Activated naive CD8-positive, alpha-beta T cell treated with anti-CD3 and anti-CD28 coated beads, Interleukin-2, amount 50 U/mL, for 16 hours (primary cell): ENCODE data around the gene GALNTL6.
"Not testable (repeated sequence)": the region's sequence is repeated elsewhere in the genome, so short reads cannot be mapped to it uniquely, and the experiment has no call there.

Source experiments
- DNase-seq: peaks from one replicate; pipeline ENCODE4 v3.0.0-alpha.2; 2020; ENCODE audit warnings: low read depth, low spot score

Gene GALNTL6

DNA sequence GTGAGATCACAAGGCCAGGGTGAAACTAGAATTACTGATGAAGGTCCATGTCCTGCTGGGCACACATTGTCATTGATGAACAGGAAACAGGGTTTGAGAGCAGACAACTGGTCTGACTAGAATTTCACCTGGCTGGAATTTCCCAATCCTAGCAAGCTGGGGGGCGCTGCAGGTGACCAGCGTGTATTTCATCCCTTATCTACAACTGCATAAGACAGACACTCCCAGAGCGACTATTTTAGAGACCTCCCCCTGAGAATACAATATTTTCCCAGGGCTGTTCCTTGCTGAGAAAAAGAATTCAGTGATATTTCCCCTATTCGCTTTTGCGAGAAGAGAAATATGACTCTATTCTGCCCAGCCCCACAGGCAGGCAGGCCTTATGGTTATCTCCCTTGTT, 922.8 kb downstream of the GALNTL6 start:
- DNase-seq: no peak

DNA sequence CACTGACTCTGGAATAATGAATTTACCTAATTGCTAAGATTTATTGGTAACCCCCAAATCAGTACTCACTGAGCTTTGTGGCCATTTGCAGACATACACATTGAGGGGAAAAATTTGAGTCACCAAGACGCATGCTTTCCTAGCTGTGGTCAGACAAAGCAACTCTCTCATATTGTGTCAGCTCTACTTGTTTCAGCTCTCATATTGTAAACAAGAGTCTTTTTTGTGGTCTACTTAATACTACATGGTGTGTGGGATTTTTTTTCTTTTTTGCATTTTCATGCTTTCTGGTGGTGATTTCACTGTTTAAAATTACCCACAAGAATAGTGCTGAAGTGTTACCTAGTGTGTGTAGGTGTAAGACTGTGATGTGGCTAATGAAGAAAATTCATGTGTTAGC, 927.2 kb downstream of the GALNTL6 start:
- no peak for DNase-seq

DNA sequence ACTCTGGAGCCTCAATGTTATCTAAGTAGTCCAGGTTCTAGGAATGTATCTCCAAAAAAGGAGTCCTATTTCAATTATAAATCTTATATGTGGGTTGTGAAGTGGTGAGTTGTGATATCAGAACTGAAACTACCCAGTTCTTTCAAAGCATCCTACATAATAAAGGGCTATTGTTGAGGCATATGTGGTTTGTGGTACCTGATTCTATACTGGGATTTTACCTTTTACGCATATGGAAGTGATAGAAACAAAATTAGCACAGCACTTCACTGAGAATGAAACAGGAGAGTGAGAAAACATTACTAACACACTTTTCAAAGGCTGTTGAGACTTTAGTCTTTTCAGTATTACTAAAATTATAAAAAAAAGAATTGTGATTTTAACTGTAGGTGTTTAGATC, 937.7 kb downstream of the GALNTL6 start:
- DNase-seq: no peak

DNA sequence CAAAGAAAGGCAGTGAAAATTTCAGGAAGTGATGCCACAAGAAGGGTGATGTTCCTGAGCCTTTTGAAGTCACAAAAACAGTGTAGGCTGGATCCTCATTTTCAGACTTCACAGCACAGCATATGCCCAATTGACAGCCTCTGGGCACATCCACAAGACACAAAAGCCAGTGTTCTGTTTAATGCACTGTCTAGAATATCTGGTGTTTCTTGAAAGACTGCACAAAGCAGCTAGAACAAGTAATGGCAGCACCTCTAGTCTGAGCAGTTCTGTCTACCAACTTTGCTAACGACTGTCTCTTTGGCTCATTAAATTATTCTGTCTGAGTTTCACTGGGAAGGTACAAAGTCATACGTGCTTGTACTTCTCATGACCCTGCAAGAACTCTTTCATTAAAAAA, 938.3 kb downstream of the GALNTL6 start:
- DNase-seq: no peak

DNA sequence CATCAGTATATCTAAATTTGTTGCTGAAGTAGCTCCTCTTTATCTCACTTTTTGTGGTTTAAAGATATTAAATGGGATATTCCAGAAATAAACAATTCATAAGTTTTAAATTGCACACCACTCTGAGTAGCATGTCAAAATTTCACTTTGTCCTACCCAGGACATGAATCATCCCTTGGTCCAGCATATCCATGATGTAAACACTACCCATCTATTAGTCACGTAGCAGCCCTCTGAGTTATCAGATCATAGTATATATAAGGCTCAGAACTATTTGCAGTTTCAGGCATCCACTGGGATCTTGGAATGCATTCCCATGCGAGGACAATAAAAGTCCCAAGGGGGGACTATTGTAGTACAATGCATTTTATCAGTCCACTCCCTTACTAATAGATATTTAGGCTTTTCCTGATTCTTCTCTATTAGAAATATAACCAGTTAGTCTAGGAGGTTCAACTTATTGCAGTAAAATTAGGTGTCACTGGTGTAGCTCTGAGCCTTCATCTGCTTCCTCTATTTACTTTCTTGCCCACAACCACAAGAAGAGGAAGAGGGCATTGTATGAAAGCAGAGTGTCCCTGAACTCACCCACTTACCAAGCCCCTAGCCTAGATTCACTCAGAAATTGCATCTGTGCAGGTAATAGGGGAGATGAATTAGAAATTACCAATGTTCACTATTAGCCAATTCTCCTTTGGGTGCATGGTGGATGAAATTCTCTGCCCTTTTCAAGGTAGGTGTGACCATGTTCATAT, 945.6 kb downstream of the GALNTL6 start:
- DNase-seq: no peak

DNA sequence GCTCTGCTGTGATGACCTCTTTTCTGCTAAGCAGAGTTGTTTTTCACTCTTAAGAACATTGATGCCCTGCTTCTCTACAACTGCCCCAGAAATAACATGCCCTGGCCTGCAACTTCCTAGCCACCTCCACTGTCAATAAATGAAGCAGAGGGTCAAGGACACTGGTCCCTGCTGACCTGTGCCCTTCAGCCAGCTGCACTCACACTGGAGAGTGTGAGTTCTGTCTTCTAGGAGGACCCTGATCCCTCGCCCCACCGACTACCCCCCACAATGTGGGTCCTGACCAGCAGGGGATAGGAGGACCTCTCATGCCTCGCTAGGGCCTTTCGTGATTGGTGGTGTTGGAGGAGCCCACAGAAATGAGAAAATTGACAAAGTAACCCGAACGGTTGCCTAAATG, 947.3 kb downstream of the GALNTL6 start:
- DNase-seq: no peak

DNA sequence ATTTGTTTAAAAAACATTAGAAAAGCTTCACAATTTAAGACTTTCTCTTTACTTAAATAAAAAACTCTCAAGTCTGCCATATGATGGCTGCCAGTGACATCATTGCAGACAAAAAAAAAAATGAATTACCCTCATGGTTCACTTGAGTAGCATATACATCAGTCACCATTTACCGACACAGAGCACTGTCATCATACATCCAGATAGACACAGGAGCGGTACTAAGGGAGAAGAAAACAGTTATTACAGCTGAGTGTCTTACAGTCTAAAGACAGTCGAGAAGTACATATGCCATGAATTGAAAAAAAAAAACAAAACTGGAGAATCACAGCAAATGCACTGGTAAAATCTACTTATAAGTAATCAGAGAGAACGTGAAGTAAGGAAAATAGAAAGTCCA, 949.7 kb downstream of the GALNTL6 start:
- DNase-seq: no peak

DNA sequence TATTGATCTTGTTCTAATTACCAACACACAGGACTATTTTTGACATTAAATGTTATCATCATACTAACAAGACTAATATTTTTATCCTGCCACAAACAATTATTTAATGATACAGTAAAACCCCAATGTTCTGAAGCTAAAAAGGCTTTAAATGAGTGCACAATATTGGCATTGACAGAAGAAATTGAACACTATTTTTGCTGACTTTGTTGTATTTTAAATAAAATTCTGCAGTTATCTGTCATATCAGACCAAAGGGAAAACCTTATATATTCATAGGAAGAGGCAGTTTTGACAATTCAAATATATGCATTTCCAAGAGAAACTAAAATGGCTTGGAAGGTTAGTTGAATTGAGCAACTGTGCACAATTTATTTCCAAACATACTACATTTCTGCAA, 957.6 kb downstream of the GALNTL6 start:
- DNase-seq: no peak

DNA sequence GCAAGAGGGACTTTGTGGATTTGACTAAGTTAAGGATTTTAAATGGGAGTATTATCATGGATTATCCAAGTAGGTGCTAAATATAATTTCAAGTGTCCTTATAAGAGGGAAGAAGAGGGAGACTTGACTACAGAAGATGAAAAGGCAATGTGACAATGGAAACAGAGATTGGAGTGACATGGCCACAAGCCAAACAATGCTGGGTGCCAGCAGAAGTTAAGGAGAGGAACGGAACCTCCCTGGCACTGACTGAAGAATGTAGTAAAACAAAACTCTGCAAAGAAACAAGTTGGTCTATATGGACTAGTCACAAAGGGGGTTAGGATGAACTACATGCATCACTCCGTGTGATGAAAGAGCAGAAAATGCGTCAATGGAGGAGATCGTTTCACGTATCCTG, 959.6 kb downstream of the GALNTL6 start:
- DNase-seq: no peak

DNA sequence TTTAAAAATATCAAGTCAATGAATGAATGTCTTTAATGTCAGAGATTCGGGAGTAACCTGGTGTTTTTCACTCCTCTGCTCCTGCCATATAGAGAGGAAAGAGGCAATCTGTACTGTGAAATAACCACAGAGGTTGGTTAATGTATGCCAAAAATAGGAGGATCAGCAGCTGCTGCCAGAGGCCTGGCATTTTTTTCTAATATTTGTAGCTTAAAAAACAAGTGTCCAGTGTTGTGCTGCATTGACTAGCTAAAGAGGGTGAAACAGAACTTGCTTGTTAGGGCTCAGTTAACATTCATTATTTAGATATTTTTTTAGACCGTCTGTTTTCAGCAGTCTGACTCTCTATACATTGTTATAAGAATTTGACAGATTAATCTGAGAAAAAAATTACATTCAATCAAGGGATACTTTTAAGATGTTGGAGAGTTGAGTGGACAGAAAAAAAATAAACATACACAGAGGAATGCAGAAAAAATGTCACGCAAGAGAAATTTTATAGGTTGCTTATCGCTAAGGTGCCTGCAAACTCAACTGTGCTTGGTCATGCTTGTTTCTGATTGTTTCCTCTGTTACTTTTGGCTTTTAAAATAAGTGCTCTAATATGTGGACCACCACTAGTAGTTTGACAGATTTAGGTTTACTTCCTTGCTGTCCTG, 963.1 kb downstream of the GALNTL6 start:
- DNase-seq: no peak

DNA sequence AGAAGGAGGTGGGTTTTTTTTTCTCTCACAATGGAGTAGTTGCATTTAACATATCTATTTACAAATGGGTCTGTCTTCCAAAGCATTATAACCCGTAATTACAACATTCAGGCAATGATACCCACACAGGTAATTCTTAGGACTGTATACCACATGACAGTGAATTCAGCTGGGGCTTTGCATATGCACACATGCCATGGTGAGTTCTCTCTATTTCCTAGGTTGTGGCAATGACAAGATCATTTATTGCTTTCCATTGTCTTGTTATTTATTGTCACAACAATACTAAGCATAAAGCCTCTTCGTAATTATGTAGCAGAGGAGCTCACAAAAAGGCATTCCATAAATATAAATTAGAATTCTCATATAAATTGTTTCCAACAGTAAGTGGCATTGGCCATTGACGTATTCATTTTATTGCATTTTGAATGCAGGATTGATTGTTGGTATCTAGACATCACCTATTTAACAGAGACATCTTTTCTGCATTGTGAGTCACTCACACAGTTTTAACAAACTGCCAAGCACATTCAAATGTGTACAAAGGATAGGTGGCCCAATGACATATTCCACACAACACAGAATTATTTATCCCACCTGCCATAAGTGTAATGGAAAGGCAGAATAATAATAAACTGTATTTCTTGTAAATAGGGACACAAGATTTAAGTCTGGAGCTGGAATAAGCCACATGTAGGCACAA, 964.7 kb downstream of the GALNTL6 start:
- no peak for DNase-seq

DNA sequence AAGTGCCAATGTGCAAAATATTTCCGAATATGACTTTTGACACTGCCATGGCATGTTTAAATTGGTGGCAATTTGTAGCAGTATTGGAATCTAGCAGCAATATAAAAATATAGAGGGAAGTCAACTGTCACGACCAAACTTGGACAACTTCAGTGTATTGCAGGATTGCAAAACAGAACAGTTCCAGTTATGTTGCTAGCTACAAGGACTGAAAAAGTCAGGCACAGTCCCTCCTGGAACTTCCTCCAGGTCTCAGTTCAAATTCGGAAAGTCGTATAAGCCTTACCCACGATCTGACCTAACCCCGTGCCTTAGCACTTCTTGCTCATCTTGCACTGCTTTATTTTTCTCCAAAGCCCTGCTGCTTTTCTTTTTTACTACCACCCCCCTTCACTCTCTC, 965.4 kb downstream of the GALNTL6 start:
- DNase-seq: no peak

DNA sequence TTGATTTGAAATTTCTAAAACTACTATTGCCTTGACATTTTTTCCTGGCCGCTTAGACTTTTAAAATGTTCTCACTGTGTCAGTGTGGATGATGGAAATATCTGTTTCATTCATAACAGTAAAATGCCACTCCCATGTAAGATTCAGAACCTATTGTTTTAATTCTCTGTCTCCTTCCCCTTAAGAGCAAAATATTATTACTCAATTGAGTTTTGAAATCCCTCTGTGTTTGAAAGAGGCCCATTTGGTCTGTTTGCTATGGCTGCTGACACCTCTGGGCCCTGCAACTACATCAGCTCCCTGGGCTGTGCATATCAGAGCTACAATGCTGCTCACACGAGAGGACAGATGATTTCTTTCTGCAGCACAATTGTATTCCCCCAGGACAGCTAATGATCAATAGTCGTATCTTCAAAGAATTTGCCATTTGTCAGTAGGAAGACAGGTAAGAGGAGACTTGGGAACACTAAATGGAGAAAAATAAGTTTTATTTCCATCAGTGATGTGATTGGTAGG, 967.4 kb downstream of the GALNTL6 start:
- no peak for DNase-seq

DNA sequence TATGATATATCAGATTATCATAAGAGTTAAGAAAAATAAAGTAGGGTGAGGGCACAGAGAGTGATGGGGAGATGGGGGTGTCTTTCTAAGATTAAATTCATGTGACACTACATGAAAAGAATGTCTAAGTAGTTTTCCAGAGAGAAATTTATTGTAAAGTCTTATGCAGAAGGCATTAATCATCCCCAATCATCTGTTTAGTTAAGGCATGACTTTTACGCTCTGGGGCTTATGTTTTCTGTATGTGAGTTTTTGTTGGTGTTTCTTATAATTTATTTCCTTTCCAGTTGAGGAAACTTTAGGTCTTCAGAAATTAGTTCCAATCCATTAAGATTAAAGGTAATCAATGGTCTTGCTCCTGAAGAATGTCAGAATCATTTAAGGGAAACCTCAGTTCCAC, 972.4 kb downstream of the GALNTL6 start:
- no peak for DNase-seq

DNA sequence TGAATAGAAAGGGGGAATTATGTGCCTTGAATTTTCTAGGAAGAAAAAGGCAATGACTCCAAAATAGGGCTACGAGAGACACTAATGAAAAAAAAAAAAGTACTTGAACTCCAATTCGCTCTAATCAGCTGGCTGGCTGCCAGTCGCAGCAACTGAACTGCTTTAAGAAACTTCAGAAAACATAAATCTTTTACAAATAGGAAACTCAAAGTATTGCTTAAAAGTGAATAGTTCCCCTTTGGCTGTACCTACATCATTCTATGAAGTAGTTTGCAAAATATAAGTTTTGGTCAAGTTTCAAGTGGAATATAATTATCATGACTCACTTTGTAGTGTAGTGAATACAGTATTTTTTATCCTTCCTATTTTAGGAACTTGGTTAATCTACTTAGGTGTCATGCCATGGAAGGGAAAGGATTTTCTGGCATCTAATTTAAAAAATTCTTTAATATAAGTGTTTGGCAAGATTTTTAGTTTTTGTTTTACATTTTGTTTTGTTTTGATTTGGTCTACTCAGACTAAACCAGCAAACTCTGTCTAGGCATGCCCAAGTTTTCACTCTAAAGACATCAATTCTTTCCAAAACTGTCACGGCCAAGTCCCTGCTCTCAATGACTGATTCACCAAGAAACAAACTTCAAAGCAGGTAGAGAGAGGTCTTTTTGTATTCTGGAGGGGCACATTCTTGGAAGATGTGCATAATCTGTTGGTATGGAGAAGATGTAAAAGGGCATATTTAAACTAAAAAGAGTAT, 973.0 kb downstream of the GALNTL6 start:
- DNase-seq: no peak

DNA sequence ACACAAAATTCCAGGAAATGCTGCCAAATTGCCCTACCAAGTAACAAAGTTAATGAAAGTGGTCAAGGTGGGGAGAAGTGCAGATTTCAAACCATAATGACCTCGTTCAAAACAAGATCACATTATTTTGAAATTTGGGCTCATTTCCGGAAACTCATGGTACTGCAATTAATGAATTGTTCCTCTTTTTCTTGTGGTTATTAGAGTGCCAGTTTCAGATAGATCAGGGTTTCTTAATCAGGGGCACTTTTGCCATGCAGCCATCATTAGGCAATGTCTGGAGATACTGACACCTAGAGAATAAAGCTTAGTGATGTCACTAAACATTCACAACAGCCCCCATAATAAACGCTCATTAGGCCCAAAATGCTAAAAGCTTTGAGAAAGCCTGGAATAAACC, 973.9 kb downstream of the GALNTL6 start:
- DNase-seq: no peak

DNA sequence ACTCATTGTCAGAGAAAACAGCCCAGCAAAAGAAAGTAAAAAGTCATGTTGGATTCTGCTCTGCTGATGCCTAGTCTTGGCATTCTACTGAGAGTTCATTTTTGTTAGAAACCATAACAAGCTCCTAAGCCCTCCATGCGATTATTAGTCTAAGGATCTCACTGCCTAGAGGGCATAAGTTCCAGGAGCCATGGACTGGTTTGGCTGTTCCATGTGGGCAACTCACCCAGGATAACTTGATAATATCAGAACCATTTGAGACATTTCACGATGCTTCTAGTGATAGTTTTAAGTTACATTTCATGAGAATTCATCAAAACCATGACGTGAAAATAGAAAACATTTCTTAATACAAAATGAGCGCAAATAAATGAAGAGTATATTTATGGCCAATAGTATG, 978.6 kb downstream of the GALNTL6 start:
- no peak for DNase-seq

DNA sequence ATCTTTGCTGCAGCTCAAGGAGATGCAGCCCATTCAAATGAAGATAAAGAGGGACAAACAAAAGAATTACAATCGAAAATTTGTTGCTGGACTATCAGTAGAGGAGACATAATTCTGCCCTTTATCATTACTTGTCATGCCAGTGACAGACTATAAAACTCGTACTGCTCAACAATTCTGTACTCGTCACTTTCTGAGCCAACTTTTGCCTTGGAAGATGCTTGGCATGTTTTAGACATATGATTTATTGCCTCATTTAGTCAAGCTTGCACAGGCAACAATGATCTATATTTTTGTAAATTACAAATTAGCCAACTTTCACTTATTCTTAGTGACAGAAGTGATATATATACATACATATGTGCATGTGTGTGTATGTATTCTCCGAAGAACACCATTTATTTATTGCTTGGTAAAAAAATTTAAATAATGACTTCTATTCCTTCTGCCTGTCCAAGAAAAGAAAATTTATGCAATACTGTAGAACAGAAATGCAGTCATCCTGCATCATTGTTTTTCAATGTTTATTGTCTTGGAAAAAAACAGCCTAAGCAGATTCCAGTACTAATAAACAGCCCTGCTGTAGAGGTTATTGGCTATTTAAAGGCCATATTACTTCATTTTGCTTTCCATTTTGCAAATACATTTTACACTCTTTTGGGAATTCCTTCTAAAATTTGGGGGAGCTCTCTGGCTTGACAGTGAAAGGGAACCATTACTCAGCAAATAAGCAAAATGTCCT, 980.5 kb downstream of the GALNTL6 start:
- DNase-seq: no peak

DNA sequence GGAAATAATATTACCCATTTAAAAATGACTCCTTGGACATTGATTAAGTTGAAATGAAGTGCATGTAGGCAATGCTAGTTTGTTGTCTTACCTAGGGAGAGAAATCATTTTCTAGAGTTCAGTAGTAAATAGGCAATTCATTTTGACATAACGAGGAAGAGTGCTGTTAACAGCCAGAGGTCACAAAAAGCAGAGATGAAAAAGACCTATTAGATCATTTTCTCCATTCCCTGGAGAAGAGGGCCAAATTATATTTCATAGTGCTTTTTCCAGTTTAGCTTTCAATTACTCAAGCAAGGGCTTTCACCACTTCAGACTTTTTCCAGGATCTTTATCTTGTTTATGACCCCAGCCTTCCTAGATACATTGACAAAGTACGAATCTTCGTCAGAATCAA, 981.1 kb downstream of the GALNTL6 start:
- DNase-seq: no peak

DNA sequence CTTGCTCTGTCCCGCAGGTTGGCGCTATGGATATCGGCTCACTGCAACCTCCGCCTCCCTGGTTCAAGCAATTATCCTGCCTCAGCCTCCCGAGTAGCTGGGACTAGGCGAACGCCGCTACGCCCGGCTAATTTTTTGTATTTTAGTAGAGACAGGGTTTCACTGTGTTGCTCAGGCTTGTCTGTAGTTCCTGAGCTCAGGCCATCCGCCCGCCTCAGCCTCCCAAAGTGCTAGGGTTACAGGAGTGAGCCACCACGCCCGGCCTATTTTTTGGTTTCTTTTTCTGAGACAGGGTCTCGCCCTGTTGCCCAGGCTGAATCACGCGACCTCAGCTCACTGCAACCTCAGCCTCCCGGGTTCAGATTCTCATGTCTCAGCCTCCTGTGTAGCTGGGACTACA, 984.1 kb downstream of the GALNTL6 start:
- not testable (repeated sequence) for DNase-seq

DNA sequence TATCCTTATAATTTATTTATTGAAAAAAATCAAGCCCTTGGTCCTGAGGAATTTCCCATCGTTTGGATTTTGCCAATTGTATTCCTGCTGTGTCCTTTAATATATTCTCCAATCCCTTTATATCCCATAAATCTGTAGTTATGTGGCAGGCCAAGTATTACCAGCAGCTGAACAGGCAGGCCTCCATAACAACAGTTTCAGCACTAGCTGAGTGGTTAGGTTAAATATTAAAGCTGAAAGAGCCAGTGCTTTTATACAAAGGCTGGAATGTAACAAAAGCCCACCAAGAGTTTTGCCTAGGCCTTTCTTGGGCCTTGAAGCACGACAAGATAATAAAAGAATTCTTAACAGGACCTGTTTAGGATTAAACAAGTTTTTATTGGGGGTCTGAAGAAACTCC, 988.8 kb downstream of the GALNTL6 start:
- DNase-seq: no peak
